GM19328 (cell line): ENCODE measurements around the gene HDGFL3.
A peak's percentile ranks its signal among the peaks of the same experiment; 100 is the strongest.
"Not testable (repeated sequence)": the region's sequence is repeated elsewhere in the genome, so short reads cannot be mapped to it uniquely, and the experiment has no call there.

Source experiments
- ATAC-seq: cut with Tn5 transposase; IDR thresholded peaks from one replicate; pipeline ENCODE4 v1.9.1; 2021; ENCODE audit warnings: mild to moderate bottlenecking, moderate library complexity; ENCODE audit not compliant: unreplicated experiment

HDGFL3 gene

DNA sequence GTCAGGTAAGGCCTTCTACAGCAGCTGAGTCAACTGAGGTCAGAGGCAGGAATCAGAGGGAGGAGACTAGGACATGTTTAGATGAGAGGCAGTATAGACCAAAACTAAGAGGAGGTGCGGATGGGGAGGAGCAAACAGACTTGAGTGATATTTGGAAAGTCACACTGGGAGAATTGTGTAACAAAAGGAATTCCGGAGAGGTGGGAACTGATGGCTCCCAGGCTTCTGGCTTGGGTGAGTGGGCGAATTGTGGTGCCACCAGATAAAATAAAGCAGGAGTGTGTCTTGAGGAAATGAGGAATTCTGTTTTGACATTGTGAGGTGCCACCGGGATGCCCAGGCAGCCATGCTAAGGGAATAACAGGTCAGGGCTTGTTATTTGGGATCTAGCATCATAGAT lies 103.5 kb downstream of the HDGFL3 start:
- no peak for ATAC-seq

GRCh38 chr15:83102346-83102745 lies 105.3 kb downstream of the HDGFL3 start:
- no peak for ATAC-seq

- no peak for ATAC-seq
These were observed 107.5 kb downstream of the HDGFL3 start for GRCh38 chr15:83100097-83100646.

DNA sequence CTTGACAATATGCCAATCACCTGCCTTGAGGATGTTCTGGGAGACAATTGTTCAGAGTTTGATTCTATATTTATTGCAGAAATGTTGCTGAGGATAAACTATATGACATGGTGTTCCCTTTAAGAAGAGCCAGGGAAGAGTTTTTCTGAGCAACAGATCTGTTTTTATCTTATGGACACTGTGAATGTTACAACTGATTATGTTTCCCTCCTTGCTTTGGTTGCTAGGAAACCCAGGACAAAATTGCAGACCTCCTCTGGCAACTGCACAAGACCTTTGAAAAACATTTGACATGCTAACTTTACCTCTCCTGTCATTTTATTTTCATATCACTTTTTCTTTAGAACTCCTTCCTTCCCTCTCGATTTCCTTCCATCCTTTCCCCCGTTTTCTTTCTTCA lies 108.3 kb downstream of the HDGFL3 start:
- no peak for ATAC-seq

GRCh38 chr15:83098079-83098478 lies 109.5 kb downstream of the HDGFL3 start:
- ATAC-seq = no peak

DNA sequence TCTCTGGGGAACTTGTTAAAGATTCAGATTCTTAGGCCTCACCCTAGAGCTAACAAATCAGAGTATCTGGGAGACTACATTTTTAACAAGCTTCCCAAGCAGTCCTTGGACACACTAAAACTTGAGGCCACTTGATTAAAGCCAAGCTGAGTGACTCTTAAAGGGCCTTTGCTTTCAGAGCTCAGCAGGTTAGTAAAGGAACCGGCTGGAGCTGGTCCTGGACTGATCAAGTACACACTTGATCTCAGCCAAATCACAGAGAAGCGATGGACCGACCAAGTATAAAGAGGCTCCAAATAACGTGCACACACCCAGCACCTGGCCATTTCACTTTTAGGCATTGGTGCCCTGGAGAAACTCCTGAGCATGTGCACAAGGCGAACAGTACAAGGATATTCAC lies 113.0 kb downstream of the HDGFL3 start:
- ATAC-seq = no peak

- peak; percentile 83 for ATAC-seq
These were observed 115.2 kb downstream of the HDGFL3 start for GRCh38 chr15:83092309-83092976.

DNA sequence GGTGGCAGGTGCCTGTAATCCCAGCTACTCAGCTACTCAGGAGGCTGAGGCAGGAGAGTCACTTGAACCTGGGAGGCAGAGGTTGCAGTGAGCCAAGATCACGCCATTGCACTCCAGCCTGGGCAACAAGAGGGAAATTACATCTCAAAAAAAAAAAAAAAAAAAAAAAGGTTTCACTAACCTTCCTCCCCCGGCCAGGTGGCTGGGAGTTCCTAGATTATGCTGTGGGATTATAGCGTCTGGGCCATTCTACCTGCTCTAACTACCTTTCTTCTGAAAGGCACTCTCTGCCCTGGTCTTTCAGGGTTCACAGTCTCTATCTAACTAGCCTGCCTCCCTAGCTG lies 115.7 kb downstream of the HDGFL3 start:
- ATAC-seq = not testable (repeated sequence)

DNA sequence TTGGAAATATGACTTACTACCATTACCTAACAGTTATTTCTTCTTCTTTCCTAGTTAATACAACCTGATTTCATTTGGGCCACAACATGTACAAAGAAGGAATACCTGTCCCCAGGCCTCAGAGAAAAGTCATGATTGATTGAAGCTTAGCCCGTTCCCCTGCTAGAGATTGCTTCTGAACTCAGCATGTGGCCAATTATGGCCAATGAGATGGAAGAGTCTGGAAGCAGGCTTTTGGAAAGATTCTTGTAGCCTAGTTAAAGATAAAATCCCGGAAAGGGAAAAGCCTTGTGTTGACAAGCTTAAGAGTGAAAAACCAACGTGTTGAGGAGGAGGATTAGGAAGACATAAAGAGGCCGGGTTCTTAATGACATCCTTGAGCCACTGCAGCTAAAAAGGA lies 117.2 kb downstream of the HDGFL3 start:
- ATAC-seq = no peak

GRCh38 chr15:83088876-83089275 lies 118.7 kb downstream of the HDGFL3 start:
- no peak for ATAC-seq

- no peak for ATAC-seq
These were observed 120.0 kb downstream of the HDGFL3 start for GRCh38 chr15:83087576-83087975.

DNA sequence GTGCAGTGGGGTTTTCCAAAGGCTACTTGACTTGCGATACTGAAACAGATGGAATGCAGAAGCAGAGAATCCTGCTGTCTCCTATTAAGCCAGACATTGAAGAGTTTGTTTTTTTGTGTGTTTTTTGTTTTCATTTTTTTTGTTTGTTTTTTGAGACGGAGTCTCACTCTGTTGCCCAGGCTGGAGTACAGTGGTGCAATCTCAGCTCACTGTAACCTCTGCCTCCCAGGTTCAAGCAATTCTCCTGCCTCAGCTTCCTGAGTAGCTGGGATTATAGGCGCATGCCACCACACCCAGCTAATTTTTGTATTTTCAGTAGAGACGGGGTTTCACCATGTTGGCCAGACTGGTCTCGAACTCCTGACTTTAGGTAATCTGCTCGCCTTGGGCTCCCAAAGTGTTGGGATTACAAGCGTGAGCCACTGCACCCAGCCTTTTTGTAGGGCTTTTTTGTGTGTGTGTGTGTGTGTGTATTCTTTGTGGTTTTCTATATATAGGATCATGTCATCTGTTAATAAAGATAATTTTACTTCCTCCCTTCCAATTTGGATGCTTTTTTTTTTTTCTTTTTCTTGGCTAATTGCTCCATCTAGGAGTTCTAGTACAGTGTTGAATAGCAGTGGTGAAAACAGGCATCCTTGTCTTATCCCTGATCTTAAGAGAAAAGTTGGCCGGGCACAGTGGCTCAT lies 121.6 kb downstream of the HDGFL3 start:
- not testable (repeated sequence) for ATAC-seq

- not testable (repeated sequence) for ATAC-seq
These were observed 122.2 kb downstream of the HDGFL3 start for GRCh38 chr15:83085461-83085860.

GRCh38 chr15:83082730-83083386 lies 124.8 kb downstream of the HDGFL3 start:
- ATAC-seq = no peak

DNA sequence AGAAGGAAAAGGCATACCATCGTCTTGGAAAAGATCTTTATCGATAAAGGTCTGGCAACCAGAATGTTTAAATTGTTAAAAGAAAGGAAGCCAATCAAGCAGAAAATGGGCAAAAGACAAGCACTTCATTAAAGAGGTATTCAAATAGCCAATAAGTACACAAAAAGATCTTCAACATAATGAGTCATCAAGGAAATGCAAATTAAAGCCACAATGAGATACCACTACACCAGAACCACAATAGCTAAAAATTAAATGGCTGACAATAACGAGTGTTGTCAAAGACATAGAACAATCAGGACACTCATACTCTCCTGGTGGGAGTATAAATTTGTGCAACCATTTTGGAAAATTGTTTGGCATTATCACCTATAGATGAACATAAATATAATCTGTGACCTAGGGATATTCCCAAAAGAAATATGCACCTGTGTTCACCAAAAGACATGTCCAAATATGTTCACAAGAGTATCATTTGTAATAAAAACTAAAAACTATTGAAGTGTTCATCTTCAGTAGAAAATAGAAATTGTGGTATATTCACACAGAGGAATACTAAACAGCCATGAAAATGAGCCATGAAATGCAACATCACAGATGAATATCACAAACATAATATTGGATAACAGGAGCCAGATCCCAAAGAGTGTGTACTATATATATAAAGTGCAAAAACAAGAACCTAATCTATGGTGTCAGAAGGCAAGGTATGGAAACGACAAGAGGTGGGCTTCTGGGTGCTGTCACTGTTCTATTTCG lies 126.2 kb downstream of the HDGFL3 start:
- ATAC-seq = no peak

DNA sequence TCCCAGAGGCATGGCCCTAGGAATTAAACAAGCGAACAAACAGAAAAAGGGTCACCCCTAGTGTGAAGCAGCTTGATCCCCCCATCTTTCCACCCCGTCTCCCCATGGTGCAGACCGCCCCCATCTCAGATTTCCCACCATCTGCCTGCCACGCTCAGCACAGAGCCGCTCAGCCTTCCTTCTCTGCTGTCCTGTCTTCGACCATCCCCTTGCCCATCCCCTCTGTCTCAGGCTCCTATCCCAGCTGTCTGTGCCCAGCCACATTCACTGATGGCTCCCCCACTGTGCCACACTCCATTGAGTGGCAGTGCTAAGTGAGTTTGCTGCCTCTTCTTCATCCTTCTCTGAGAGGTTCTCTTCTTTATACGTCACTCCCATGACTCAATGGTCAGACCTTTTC lies 128.9 kb downstream of the HDGFL3 start:
- ATAC-seq = no peak
